Prostate gland (tissue), 2 donors: ENCODE data around the gene CTNS.

Experiments used
- POLR2A ChIP-seq: fragments of 450-650 bp; IDR thresholded peaks from one replicate; pipeline ENCODE4 v1.6.1; 2016; ENCODE audit warnings: antibody characterized with exemption, mild to moderate bottlenecking
- POLR2AphosphoS5 ChIP-seq: sonication (generic); formaldehyde crosslinking; IDR thresholded peaks from one replicate; pipeline ENCODE4 v1.6.1; 2017; ENCODE audit warnings: antibody characterized with exemption
- TF ChIP-seq, protein P1 (sequence below), 4 experiments: fragments of 200-600 bp in 2 of 4; fragments of 450-650 bp in 2 of 4; sonication (generic) in 2 of 4; IDR thresholded peaks; 1 replicate in 3 of 4; 2 replicates in 1 of 4; pipeline ENCODE4 v1.5.1; 2016 to 2019; ENCODE audit warnings: antibody characterized with exemption in 4 of 4, mild to moderate bottlenecking in 2 of 4, moderate library complexity in 2 of 4

DNA sequence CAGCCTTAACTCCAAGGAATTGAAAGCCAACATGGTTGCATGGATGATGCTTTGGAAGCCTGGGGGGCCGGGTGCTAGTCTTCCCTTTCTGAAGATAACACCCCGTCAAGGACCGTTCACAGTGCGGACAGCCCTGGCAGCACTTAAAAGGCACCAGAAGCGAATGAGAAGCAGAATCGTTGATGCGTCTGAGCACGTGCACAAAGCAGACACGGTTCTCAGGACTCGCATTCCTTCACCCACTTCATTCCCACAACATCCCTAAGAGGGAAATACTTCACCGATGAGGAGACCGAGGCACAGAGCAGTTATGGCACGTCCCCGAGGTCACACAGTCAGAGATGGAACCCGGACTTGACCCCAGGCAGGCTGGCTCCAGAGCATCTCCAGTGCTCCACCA is 41.6 kb upstream of the CTNS start:
- TF ChIP-seq, protein P1, sequence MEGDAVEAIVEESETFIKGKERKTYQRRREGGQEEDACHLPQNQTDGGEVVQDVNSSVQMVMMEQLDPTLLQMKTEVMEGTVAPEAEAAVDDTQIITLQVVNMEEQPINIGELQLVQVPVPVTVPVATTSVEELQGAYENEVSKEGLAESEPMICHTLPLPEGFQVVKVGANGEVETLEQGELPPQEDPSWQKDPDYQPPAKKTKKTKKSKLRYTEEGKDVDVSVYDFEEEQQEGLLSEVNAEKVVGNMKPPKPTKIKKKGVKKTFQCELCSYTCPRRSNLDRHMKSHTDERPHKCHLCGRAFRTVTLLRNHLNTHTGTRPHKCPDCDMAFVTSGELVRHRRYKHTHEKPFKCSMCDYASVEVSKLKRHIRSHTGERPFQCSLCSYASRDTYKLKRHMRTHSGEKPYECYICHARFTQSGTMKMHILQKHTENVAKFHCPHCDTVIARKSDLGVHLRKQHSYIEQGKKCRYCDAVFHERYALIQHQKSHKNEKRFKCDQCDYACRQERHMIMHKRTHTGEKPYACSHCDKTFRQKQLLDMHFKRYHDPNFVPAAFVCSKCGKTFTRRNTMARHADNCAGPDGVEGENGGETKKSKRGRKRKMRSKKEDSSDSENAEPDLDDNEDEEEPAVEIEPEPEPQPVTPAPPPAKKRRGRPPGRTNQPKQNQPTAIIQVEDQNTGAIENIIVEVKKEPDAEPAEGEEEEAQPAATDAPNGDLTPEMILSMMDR (IDR thresholded peaks at IDR 0.05): no peak
- TF ChIP-seq POLR2A (no peak), POLR2AphosphoS5 (no peak)
